HCT116 (cell line): ENCODE measurements around the gene DTNB. TPM values are rescaled to one million over a fixed set of nuclear protein-coding genes. Genes with fewer than 3 reads are reported as not detected.

Experiments used
- ATAC-seq: fragments of 200-7000 bp; cut with Tn5 transposase; 2 replicates; pipeline ENCODE4 v1.9.1; 2020; ENCODE audit warnings: mild to moderate bottlenecking, moderate library complexity
- BruUV-seq: library from RNA; stranded (reverse); fragments of 400-500 nt; replicated peaks from 2 replicates; lab custom pipeline; 2021; lab: Mats Ljungman, UMichigan
- CTCF ChIA-PET: fragments of 300-600 bp; sonication (Branson Sonifier 250); formaldehyde crosslinking; loops from one replicate; lab custom pipeline; 2021; ENCODE audit warnings: antibody characterized with exemption; lab: Charles Lee
- POLR2A ChIA-PET: fragments of 300-600, 350-600 bp; sonication (Branson Sonifier 250); formaldehyde crosslinking; loops from one replicate; lab custom pipeline; 2021; ENCODE audit warnings: antibody characterized with exemption; lab: Charles Lee
- RAD21 ChIA-PET, 2 experiments: fragments of 300-600 bp; sonication (Branson Sonifier 250); formaldehyde crosslinking; loops; one replicate each; lab custom pipeline; 2023; ENCODE audit warnings: low total read pairs in 2 of 2; ENCODE audit not compliant: uncharacterized antibody in 2 of 2, unreplicated experiment in 2 of 2, low non-redundant PET in 1 of 2; lab: Charles Lee
- DNase-seq: peaks from one replicate; pipeline ENCODE4 v3.0.0-alpha.2; 2010; ENCODE audit warnings: low read depth, low spot score
- H2AFZ ChIP-seq: fragments of 200-600 bp; shearing (Covaris generic), sonication (generic); 2 replicates; pipeline ENCODE4 v1.6.1; 2017; ENCODE audit warnings: low read depth, mixed run types, mixed read lengths, antibody characterized with exemption, low read length; ENCODE audit not compliant: poor library complexity, severe bottlenecking
- H3K27ac ChIP-seq: 2 replicates; pipeline ENCODE4 v1.5.1; 2012; ENCODE audit warnings: low read depth, low read length
- H3K27me3 ChIP-seq: fragments of 200-600 bp; sonication (generic); 2 replicates; pipeline ENCODE4 v1.6.1; 2016; ENCODE audit warnings: mixed run types, low read length, mixed read lengths; ENCODE audit not compliant: insufficient read depth
- H3K36me3 ChIP-seq, 2 experiments: fragments of 200-500 bp in 1 of 2; fragments of 200-600 bp in 1 of 2; sonication (Bioruptor generic) in 1 of 2; sonication (generic) in 1 of 2; 2 replicates each; pipeline versions ENCODE4 v1.5.1 to v1.6.1; 2014 to 2016; ENCODE audit warnings: low read length in 2 of 2, inconsistent platforms in 1 of 2, mixed read lengths in 1 of 2, mixed run types in 1 of 2; ENCODE audit not compliant: insufficient read depth in 2 of 2, control insufficient read depth in 1 of 2
- H3K4me1 ChIP-seq, 2 experiments: fragments of 200-600 bp in 1 of 2; sonication (generic) in 1 of 2; 2 replicates each; pipeline versions ENCODE4 v1.5.1 to v1.6.1; 2012 to 2017; ENCODE audit warnings: low read length in 2 of 2, inconsistent platforms in 1 of 2, mild to moderate bottlenecking in 1 of 2, mixed read lengths in 1 of 2, mixed run types in 1 of 2, moderate library complexity in 1 of 2; ENCODE audit not compliant: insufficient read depth in 2 of 2, control insufficient read depth in 1 of 2
- H3K4me2 ChIP-seq: fragments of 200-600 bp; sonication (generic); 2 replicates; pipeline ENCODE4 v1.6.1; 2017; ENCODE audit warnings: mixed run types, low read length, mixed read lengths
- H3K4me3 ChIP-seq, 2 experiments: fragments of 200-600 bp in 1 of 2; sonication (generic) in 1 of 2; replicated peaks in 1 of 2; 2 replicates each; pipeline ENCODE4 v1.5.1; 2011 to 2016; ENCODE audit warnings: low read length in 2 of 2, control low read depth in 1 of 2, low read depth in 1 of 2, mild to moderate bottlenecking in 1 of 2, mixed read lengths in 1 of 2, mixed run types in 1 of 2
- H3K79me2 ChIP-seq: fragments of 200-600 bp; sonication (generic); 2 replicates; pipeline ENCODE4 v1.6.1; 2017; ENCODE audit warnings: mild to moderate bottlenecking, mixed run types, low read length, moderate library complexity, mixed read lengths; ENCODE audit not compliant: insufficient read depth
- H3K9ac ChIP-seq: fragments of 200-600 bp; sonication (generic); 2 replicates; pipeline ENCODE4 v1.6.1; 2016; ENCODE audit warnings: low read length, mixed read lengths
- H3K9me2 ChIP-seq: fragments of 200-600 bp; sonication (generic), shearing (Covaris generic); 2 replicates; pipeline ENCODE4 v1.6.1; 2017; ENCODE audit warnings: mixed run types, mild to moderate bottlenecking, moderate library complexity; ENCODE audit not compliant: insufficient read depth
- H3K9me3 ChIP-seq, 2 experiments: fragments of 200-500 bp in 1 of 2; fragments of 200-600 bp in 1 of 2; sonication (Bioruptor generic) in 1 of 2; sonication (generic) in 1 of 2; 2 replicates each; pipeline ENCODE4 v1.6.1; 2014 to 2017; ENCODE audit warnings: low read length in 2 of 2, mixed read lengths in 2 of 2, inconsistent platforms in 1 of 2, low read depth in 1 of 2, mild to moderate bottlenecking in 1 of 2, mixed run types in 1 of 2, moderate library complexity in 1 of 2; ENCODE audit not compliant: control insufficient read depth in 1 of 2, insufficient read depth in 1 of 2
- H4K20me1 ChIP-seq: fragments of 200-600 bp; sonication (generic), shearing (Covaris generic); 2 replicates; pipeline ENCODE4 v1.6.1; 2017; ENCODE audit warnings: mixed run types, mild to moderate bottlenecking, moderate library complexity; ENCODE audit not compliant: insufficient read depth
- CBX3 ChIP-seq: IDR thresholded peaks from 2 replicates; pipeline ENCODE4 v1.6.1; 2012; ENCODE audit warnings: low read depth
- EZH2 ChIP-seq: fragments of 200-600 bp; sonication (generic); IDR thresholded peaks from 2 replicates; pipeline ENCODE4 v1.6.1; 2017; ENCODE audit warnings: antibody characterized with exemption, mixed run types
- POLR2A ChIP-seq: IDR thresholded peaks from 2 replicates; pipeline ENCODE4 v1.7.0; 2011; ENCODE audit warnings: borderline replicate concordance; ENCODE audit not compliant: insufficient read depth, insufficient read length; ENCODE audit errors: extremely low read depth
- POLR2AphosphoS5 ChIP-seq: IDR thresholded peaks from 2 replicates; pipeline ENCODE4 v1.6.1; 2011; ENCODE audit warnings: mild to moderate bottlenecking, low read depth, low read length, moderate library complexity
- RAD21 ChIP-seq: IDR thresholded peaks from 2 replicates; pipeline ENCODE4 v1.6.1; 2012; ENCODE audit warnings: low read depth, mild to moderate bottlenecking
- SIN3A ChIP-seq: IDR thresholded peaks from 2 replicates; pipeline ENCODE4 v1.6.1; 2012; ENCODE audit warnings: low read depth
- SRF ChIP-seq: IDR thresholded peaks from 2 replicates; pipeline ENCODE4 v1.6.1; 2012; ENCODE audit warnings: low read depth
- YY1 ChIP-seq: IDR thresholded peaks from 2 replicates; pipeline ENCODE4 v1.6.1; 2011; ENCODE audit warnings: low read length, low read depth, moderate library complexity, mild to moderate bottlenecking; ENCODE audit not compliant: insufficient replicate concordance; ENCODE audit errors: extremely low read depth
- ZFX ChIP-seq: fragments of 450-650 bp; IDR thresholded peaks from 2 replicates; pipeline ENCODE4 v1.6.1; 2017
- intact Hi-C: fragments of 100-400 bp; cut with micrococcal nuclease; formaldehyde crosslinking; loops from 2 replicates; pipeline ENCODE4 v1.10.0; 2022
- total RNA-seq: library from RNA; stranded (reverse); gene quantifications from one replicate; pipeline ENCODE4 v1.2.1, GENCODE V29; 2021; ENCODE audit not compliant: unreplicated experiment
- TF ChIP-seq, protein P1 (sequence below): IDR thresholded peaks from 2 replicates; pipeline ENCODE4 v1.6.1; 2011; ENCODE audit warnings: mild to moderate bottlenecking, low read length, moderate library complexity; ENCODE audit not compliant: insufficient replicate concordance; ENCODE audit errors: extremely low read depth
- TF ChIP-seq, protein P2 (sequence below): IDR thresholded peaks from 2 replicates; pipeline ENCODE4 v1.6.1; 2012; ENCODE audit warnings: low read depth
- TF ChIP-seq, protein P3 (sequence below), 3 experiments: fragments of 200-600 bp in 1 of 3; sonication (generic) in 1 of 3; IDR thresholded peaks in 2 of 3; conservative IDR thresholded peaks in 1 of 3; 2 replicates each; pipeline ENCODE4 v1.5.1; 2012 to 2017; ENCODE audit warnings: low read depth in 2 of 3, low read length in 2 of 3, antibody characterized with exemption in 1 of 3, borderline replicate concordance in 1 of 3, control low read depth in 1 of 3, mild to moderate bottlenecking in 1 of 3, mixed read lengths in 1 of 3, mixed run types in 1 of 3, moderate library complexity in 1 of 3; ENCODE audit not compliant: insufficient read depth in 1 of 3
- TF ChIP-seq, protein P4 (sequence below): IDR thresholded peaks from 2 replicates; pipeline ENCODE4 v1.6.1; 2012

DTNB gene
- total RNA-seq, 1 experiment from 2014 or later, result 30.2 TPM

DNA sequence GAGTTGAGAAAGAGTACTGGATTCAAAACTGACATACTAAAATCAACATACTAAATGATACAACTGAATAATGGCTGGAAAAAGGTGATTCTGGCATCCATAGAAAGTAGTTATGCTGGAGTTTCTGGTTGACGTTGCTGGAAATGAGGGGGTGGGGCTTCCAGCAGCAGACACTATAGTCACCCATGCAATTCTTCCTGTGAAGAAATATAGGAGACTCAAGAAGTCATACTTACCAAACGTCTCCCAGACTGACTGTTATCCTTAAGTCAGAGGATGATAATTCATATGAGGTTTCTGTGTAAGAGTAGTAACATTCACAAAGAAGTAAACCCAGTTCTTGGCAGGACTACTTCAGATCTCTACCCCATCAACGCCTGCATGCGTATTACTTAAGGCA is 23.6 kb downstream of the DTNB start:
- Histone ChIP-seq H3K4me3 (no peak overlapping the region), H2AFZ (no peak overlapping the region), H3K79me2 (no peaks in the 10 kb centered on the region; the same call in 1 of the 2 replicates), H3K9ac (no peak overlapping the region), H3K4me2 (no peak overlapping the region), H4K20me1 (no peaks in the 10 kb centered on the region), H3K27me3 (no peaks in the 10 kb centered on the region), H3K9me2 (no peaks in the 10 kb centered on the region), H3K36me3 (peaks cover 0 to 7% of the 10 kb centered on the region in 2 experiments; a peak in 1 of 4 replicates), H3K27ac (no peak overlapping the region), H3K9me3 (no peaks in the 10 kb centered on the region), H3K4me1 (no peaks in the 10 kb centered on the region)
- TF ChIP-seq ZFX (no peak), POLR2AphosphoS5 (no peak), SIN3A (no peak), CBX3 (no peak), POLR2A (no peak), SRF (no peak), YY1 (no peak), EZH2 (no peak), RAD21 (no peak)
- TF ChIP-seq, protein P1, sequence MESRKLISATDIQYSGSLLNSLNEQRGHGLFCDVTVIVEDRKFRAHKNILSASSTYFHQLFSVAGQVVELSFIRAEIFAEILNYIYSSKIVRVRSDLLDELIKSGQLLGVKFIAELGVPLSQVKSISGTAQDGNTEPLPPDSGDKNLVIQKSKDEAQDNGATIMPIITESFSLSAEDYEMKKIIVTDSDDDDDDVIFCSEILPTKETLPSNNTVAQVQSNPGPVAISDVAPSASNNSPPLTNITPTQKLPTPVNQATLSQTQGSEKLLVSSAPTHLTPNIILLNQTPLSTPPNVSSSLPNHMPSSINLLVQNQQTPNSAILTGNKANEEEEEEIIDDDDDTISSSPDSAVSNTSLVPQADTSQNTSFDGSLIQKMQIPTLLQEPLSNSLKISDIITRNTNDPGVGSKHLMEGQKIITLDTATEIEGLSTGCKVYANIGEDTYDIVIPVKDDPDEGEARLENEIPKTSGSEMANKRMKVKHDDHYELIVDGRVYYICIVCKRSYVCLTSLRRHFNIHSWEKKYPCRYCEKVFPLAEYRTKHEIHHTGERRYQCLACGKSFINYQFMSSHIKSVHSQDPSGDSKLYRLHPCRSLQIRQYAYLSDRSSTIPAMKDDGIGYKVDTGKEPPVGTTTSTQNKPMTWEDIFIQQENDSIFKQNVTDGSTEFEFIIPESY, result no peak
- TF ChIP-seq, protein P2, sequence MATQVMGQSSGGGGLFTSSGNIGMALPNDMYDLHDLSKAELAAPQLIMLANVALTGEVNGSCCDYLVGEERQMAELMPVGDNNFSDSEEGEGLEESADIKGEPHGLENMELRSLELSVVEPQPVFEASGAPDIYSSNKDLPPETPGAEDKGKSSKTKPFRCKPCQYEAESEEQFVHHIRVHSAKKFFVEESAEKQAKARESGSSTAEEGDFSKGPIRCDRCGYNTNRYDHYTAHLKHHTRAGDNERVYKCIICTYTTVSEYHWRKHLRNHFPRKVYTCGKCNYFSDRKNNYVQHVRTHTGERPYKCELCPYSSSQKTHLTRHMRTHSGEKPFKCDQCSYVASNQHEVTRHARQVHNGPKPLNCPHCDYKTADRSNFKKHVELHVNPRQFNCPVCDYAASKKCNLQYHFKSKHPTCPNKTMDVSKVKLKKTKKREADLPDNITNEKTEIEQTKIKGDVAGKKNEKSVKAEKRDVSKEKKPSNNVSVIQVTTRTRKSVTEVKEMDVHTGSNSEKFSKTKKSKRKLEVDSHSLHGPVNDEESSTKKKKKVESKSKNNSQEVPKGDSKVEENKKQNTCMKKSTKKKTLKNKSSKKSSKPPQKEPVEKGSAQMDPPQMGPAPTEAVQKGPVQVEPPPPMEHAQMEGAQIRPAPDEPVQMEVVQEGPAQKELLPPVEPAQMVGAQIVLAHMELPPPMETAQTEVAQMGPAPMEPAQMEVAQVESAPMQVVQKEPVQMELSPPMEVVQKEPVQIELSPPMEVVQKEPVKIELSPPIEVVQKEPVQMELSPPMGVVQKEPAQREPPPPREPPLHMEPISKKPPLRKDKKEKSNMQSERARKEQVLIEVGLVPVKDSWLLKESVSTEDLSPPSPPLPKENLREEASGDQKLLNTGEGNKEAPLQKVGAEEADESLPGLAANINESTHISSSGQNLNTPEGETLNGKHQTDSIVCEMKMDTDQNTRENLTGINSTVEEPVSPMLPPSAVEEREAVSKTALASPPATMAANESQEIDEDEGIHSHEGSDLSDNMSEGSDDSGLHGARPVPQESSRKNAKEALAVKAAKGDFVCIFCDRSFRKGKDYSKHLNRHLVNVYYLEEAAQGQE, result no peak
- TF ChIP-seq, protein P3, sequence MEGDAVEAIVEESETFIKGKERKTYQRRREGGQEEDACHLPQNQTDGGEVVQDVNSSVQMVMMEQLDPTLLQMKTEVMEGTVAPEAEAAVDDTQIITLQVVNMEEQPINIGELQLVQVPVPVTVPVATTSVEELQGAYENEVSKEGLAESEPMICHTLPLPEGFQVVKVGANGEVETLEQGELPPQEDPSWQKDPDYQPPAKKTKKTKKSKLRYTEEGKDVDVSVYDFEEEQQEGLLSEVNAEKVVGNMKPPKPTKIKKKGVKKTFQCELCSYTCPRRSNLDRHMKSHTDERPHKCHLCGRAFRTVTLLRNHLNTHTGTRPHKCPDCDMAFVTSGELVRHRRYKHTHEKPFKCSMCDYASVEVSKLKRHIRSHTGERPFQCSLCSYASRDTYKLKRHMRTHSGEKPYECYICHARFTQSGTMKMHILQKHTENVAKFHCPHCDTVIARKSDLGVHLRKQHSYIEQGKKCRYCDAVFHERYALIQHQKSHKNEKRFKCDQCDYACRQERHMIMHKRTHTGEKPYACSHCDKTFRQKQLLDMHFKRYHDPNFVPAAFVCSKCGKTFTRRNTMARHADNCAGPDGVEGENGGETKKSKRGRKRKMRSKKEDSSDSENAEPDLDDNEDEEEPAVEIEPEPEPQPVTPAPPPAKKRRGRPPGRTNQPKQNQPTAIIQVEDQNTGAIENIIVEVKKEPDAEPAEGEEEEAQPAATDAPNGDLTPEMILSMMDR (IDR thresholded peaks at IDR 0.05 in 2 of 3, conservative IDR thresholded peaks at IDR 0.05 in 1 of 3; ENCODE audit: borderline replicate concordance in 1 of 3, insufficient read depth in 1 of 3, low read depth in 2 of 3, low read length in 2 of 3), result no peak
- TF ChIP-seq, protein P4, sequence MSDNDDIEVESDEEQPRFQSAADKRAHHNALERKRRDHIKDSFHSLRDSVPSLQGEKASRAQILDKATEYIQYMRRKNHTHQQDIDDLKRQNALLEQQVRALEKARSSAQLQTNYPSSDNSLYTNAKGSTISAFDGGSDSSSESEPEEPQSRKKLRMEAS, result no peak
- ATAC-seq, result no peak
- intact Hi-C loops, result no loop called here
- ChIA-PET POLR2A (no interaction called here), RAD21 (no interaction called here), CTCF (no interaction called here)
- no TSS peak for BruUV-seq
- DNase-seq, result no peak
